Mesendoderm (in vitro differentiated cells): ENCODE measurements around the gene RCOR3.

Experiments used
- DNase-seq: peaks from one replicate; pipeline ENCODE4 v3.0.0; 2013
- H2AK5ac ChIP-seq: 2 replicates; pipeline ENCODE4 v1.6.1; 2013; ENCODE audit warnings: low read length, inconsistent platforms
- H2BK120ac ChIP-seq: 2 replicates; pipeline ENCODE4 v1.6.1; 2013; ENCODE audit warnings: low read depth, mild to moderate bottlenecking, low read length, moderate library complexity, mixed read lengths
- H2BK15ac ChIP-seq: replicated peaks from 2 replicates; pipeline ENCODE4 v1.6.1; 2013; ENCODE audit warnings: low read depth, mild to moderate bottlenecking, moderate library complexity
- H2BK5ac ChIP-seq: 2 replicates; pipeline ENCODE4 v1.6.1; 2013; ENCODE audit warnings: low read length, inconsistent platforms
- H3K18ac ChIP-seq: 2 replicates; pipeline ENCODE4 v1.6.1; 2013; ENCODE audit warnings: mild to moderate bottlenecking, low read length, mixed read lengths
- H3K23ac ChIP-seq: one replicate; pipeline ENCODE4 v1.6.1; 2013; ENCODE audit warnings: low read length
- H3K27ac ChIP-seq: 2 replicates; pipeline ENCODE4 v1.5.1; 2013; ENCODE audit warnings: low read depth, mild to moderate bottlenecking, inconsistent platforms, low read length, moderate library complexity
- H3K27me3 ChIP-seq: 2 replicates; pipeline ENCODE4 v1.6.1; 2013; ENCODE audit warnings: low read length, control low read depth, mild to moderate bottlenecking, inconsistent platforms; ENCODE audit not compliant: insufficient read depth, poor library complexity
- H3K36me3 ChIP-seq: 2 replicates; pipeline ENCODE4 v1.6.1; 2013; ENCODE audit warnings: low read length, inconsistent platforms; ENCODE audit not compliant: control insufficient read depth, insufficient read depth
- H3K4ac ChIP-seq: one replicate; pipeline ENCODE4 v1.6.1; 2013; ENCODE audit warnings: low read depth, mild to moderate bottlenecking, low read length, moderate library complexity
- H3K4me1 ChIP-seq: 2 replicates; pipeline ENCODE4 v1.6.1; 2013; ENCODE audit warnings: low read depth, low read length, inconsistent platforms; ENCODE audit not compliant: control insufficient read depth
- H3K4me2 ChIP-seq: 2 replicates; pipeline ENCODE4 v1.6.1; 2013; ENCODE audit warnings: low read length
- H3K4me3 ChIP-seq: 2 replicates; pipeline ENCODE4 v1.5.1; 2013; ENCODE audit warnings: mild to moderate bottlenecking, low read length
- H3K56ac ChIP-seq: one replicate; pipeline ENCODE4 v1.6.1; 2013; ENCODE audit warnings: low read length
- H3K79me1 ChIP-seq: 2 replicates; pipeline ENCODE4 v1.6.1; 2013; ENCODE audit warnings: low read length, inconsistent platforms
- H3K79me2 ChIP-seq: 2 replicates; pipeline ENCODE4 v1.6.1; 2013; ENCODE audit warnings: mild to moderate bottlenecking, low read length; ENCODE audit not compliant: control insufficient read depth, insufficient read depth
- H3K9ac ChIP-seq: 2 replicates; pipeline ENCODE4 v1.6.1; 2013; ENCODE audit warnings: low read length, inconsistent platforms
- H4K5ac ChIP-seq: one replicate; pipeline ENCODE4 v1.6.1; 2013; ENCODE audit warnings: low read length
- H4K8ac ChIP-seq: one replicate; pipeline ENCODE4 v1.6.1; 2013; ENCODE audit warnings: low read depth, mild to moderate bottlenecking, control low read depth, low read length, moderate library complexity
- WGBS: extraction: QIAGEN DNeasy Blood & Tissue Kit; methylation state at CpG from one replicate; pipeline ENCODE4 v1.1.7; 2013; ENCODE audit warnings: low lambda C conversion rate, missing lambda C conversion rate; ENCODE audit not compliant: insufficient coverage; ENCODE audit errors: extremely low coverage; 5-methylcytosine and 5-hydroxymethylcytosine counted together

RCOR3 gene

DNA sequence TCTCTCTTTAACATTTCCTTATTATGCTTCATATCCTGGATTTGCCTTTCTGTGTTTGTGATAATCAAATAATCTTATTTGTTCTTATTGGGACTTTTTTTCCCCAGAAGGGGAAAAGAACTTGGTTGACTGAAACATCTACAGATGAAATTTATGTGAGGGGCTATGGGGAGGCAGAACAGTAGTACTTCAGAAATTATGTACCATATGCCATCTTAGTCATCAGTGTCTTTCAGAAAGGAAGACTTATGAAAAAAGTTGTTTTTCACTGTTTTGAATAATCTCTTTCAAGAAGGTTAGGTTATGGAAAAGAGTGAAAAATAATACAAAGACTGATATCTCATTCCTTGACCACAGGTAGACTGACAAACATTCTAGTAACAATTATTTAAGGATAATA is 37.2 kb downstream of the RCOR3 start:
- Histone ChIP-seq H4K5ac (no peak overlapping the region), H3K23ac (no peak overlapping the region), H3K4me1 (no peaks in the 10 kb centered on the region), H3K79me1 (no peaks in the 10 kb centered on the region), H3K4me2 (no peak overlapping the region), H3K36me3 (peaks cover 7% of the 10 kb centered on the region), H2BK5ac (no peak overlapping the region), H3K56ac (no peak overlapping the region), H3K27me3 (no peaks in the 10 kb centered on the region), H3K9ac (no peak overlapping the region), H3K79me2 (no peaks in the 10 kb centered on the region), H4K8ac (no peak overlapping the region), H3K18ac (no peak overlapping the region), H3K27ac (no peak overlapping the region), H3K4ac (no peak overlapping the region), H2AK5ac (no peak overlapping the region), H3K4me3 (no peak overlapping the region), H2BK15ac (no peak overlapping the region), H2BK120ac (no peak overlapping the region)
- no peak for DNase-seq

DNA sequence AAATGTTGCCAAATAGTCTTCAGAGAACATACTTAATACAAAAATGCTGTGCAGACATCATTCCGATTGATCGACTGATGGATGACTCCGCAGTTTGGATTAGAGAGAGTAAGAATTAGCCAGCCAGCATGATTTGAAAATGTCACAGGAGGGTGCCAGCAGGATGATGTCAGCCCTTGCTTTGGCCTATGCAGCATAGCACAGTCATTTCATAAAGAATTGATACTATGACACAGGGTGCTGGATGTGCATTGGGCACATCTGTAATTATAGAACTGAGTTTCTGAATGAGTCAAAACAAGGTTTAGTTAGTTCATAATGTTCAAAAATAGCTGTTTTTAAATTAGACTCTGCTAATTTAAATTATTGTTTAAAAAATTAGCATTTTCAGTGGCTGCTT is 45.9 kb downstream of the RCOR3 start:
- H3K23ac ChIP-seq, result no peak overlapping the region
- no peaks in the 10 kb centered on the region for H3K79me1 ChIP-seq
- H3K27me3 ChIP-seq, result no peaks in the 10 kb centered on the region
- no peak overlapping the region for H3K27ac ChIP-seq
- no peaks in the 10 kb centered on the region for H3K79me2 ChIP-seq
- no CpG with 5 or more reads among the region's 3 CpGs for WGBS
- no peak overlapping the region for H3K18ac ChIP-seq
- H4K5ac ChIP-seq, result no peak overlapping the region
- H3K4me1 ChIP-seq, result no peaks in the 10 kb centered on the region
- H3K4me3 ChIP-seq, result no peak overlapping the region
- H2BK5ac ChIP-seq, result no peak overlapping the region
- no peak overlapping the region for H2AK5ac ChIP-seq
- H3K56ac ChIP-seq, result no peak overlapping the region
- H3K9ac ChIP-seq, result no peak overlapping the region
- no peak overlapping the region for H3K4me2 ChIP-seq
- H2BK15ac ChIP-seq, result no peak overlapping the region
- DNase-seq, result peak; percentile 66
- no peaks in the 10 kb centered on the region for H3K36me3 ChIP-seq
- no peak overlapping the region for H3K4ac ChIP-seq
- H2BK120ac ChIP-seq, result no peak overlapping the region
- no peak overlapping the region for H4K8ac ChIP-seq

DNA sequence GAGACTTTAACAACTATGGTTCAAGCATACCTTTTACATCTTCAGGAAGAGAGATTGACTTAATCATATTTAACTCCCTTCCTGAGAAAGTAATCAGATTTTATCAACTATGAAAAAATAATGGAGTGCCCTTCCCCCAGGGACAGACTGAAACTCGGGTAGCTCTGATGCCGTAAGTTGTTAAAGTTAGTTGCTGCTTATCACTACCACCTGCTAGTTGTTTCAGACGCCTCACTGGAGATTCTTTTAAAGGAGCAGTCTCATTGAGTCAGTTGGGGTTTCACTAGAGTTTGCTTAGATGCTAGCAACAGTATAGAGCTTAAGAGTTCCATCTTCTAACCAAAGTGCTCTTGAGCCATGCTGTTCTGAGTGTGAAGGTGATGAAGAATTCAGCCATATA is 50.5 kb downstream of the RCOR3 start:
- no peak overlapping the region for H3K4ac ChIP-seq
- no peak overlapping the region for H3K18ac ChIP-seq
- H3K27me3 ChIP-seq, result no peaks in the 10 kb centered on the region
- no peak overlapping the region for H3K23ac ChIP-seq
- no peaks in the 10 kb centered on the region for H3K79me2 ChIP-seq
- no peak overlapping the region for H2BK120ac ChIP-seq
- no peak overlapping the region for H2BK5ac ChIP-seq
- H3K79me1 ChIP-seq, result no peaks in the 10 kb centered on the region
- no peak overlapping the region for H3K56ac ChIP-seq
- H2AK5ac ChIP-seq, result no peak overlapping the region
- no peak overlapping the region for H4K8ac ChIP-seq
- no peak overlapping the region for H3K27ac ChIP-seq
- peak; percentile 49 for DNase-seq
- no peak overlapping the region for H3K9ac ChIP-seq
- no peaks in the 10 kb centered on the region for H3K4me1 ChIP-seq
- H3K36me3 ChIP-seq, result peaks cover 7% of the 10 kb centered on the region
- no peak overlapping the region for H3K4me3 ChIP-seq
- H4K5ac ChIP-seq, result no peak overlapping the region
- no peak overlapping the region for H3K4me2 ChIP-seq
- no CpG with 5 or more reads among the region's 3 CpGs for WGBS
- no peak overlapping the region for H2BK15ac ChIP-seq

DNA sequence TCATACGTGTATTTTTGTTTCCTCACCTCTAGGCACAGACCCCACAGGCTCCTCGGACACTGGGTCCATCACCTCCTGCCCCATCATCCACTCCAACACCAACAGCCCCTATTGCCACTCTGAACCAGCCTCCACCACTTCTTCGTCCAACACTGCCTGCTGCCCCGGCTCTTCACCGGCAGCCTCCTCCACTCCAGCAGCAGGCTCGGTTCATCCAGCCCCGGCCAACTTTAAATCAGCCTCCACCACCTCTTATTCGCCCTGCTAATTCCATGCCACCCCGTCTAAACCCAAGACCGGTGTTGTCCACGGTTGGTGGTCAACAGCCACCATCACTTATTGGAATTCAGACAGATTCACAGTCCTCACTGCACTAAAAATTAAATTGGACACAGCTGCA is 54.2 kb downstream of the RCOR3 start:
- no peaks in the 10 kb centered on the region for H3K79me2 ChIP-seq
- no peak for DNase-seq
- H4K8ac ChIP-seq, result no peak overlapping the region
- H3K27me3 ChIP-seq, result no peaks in the 10 kb centered on the region
- no peak overlapping the region for H4K5ac ChIP-seq
- H3K56ac ChIP-seq, result no peak overlapping the region
- WGBS, result no CpG with 5 or more reads among the region's 11 CpGs
- H3K4ac ChIP-seq, result no peak overlapping the region
- no peak overlapping the region for H3K9ac ChIP-seq
- H3K27ac ChIP-seq, result no peak overlapping the region
- H2AK5ac ChIP-seq, result no peak overlapping the region
- no peak overlapping the region for H3K18ac ChIP-seq
- no peak overlapping the region for H3K4me2 ChIP-seq
- no peak overlapping the region for H2BK120ac ChIP-seq
- H3K79me1 ChIP-seq, result no peaks in the 10 kb centered on the region
- no peak overlapping the region for H3K23ac ChIP-seq
- H3K4me1 ChIP-seq, result no peaks in the 10 kb centered on the region
- no peak overlapping the region for H3K4me3 ChIP-seq
- peaks cover 7% of the 10 kb centered on the region for H3K36me3 ChIP-seq
- no peak overlapping the region for H2BK5ac ChIP-seq
- H2BK15ac ChIP-seq, result no peak overlapping the region

DNA sequence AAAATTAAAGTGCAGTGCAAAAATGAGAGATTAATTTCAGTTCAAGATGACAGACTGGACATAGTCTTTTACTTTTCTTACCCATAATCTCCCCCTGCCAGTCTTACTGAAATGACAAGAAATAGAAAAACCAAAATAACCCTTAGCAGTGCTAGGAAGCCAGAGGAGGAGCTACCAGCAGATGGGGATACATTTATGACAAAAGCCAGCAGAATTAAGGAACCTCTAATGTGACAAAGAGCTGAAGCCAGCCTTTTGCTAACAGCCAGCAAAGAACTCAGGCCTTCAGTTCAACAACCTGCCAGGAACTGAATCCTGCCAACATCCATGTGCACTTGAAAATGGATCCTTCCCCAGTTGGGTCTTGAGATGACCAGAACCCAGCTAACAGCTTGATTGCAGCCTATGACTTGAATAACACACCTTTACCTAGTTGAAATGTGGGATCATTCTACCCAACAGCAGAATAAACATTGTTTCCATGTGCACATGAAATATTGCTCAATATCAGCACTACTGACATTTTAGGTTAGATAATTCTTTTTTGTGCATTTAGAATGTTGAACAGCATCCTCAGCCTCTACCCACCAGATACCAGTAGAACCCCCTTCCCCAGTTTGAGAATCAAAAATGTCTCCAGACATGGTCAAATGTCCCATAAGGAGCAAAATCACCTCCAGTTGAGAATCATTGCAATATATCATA is 59.6 kb downstream of the RCOR3 start:
- no peak overlapping the region for H3K4me3 ChIP-seq
- H4K5ac ChIP-seq, result no peak overlapping the region
- H4K8ac ChIP-seq, result no peak overlapping the region
- no peaks in the 10 kb centered on the region for H3K79me1 ChIP-seq
- no peak overlapping the region for H3K56ac ChIP-seq
- H3K27me3 ChIP-seq, result no peaks in the 10 kb centered on the region
- H3K4me1 ChIP-seq, result no peaks in the 10 kb centered on the region
- H3K4ac ChIP-seq, result no peak overlapping the region
- H3K4me2 ChIP-seq, result no peak overlapping the region
- H2BK15ac ChIP-seq, result no peak overlapping the region
- no peak overlapping the region for H2BK5ac ChIP-seq
- H3K18ac ChIP-seq, result no peak overlapping the region
- H3K36me3 ChIP-seq, result no peaks in the 10 kb centered on the region
- H2BK120ac ChIP-seq, result no peak overlapping the region
- H2AK5ac ChIP-seq, result no peak overlapping the region
- no peak overlapping the region for H3K27ac ChIP-seq
- H3K79me2 ChIP-seq, result no peaks in the 10 kb centered on the region
- H3K23ac ChIP-seq, result no peak overlapping the region
- DNase-seq, result peak; percentile 11
- no peak overlapping the region for H3K9ac ChIP-seq

DNA sequence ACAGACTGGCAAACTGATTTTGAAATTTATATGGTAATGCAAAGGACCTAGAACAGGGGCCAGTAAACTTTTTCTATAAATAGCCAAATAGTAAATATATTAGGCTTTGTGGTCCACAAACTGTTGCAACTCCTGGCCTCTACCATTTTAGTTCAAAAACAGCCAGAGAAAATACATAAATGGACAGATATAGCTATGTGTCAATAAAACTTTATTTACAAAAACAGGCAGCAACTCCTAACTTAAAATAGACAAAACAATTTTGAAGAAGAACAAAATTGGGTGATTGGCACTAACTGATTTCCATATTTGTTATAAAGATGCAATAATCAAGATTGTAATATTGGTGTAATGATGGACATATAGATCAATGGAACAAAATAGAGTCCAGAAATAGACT is 60.7 kb downstream of the RCOR3 start:
- Histone ChIP-seq H2BK5ac (no peak overlapping the region), H3K4me3 (no peak overlapping the region), H3K9ac (no peak overlapping the region), H3K18ac (no peak overlapping the region), H3K56ac (no peak overlapping the region), H3K27ac (no peak overlapping the region), H4K8ac (no peak overlapping the region), H3K4me1 (no peaks in the 10 kb centered on the region), H3K36me3 (no peaks in the 10 kb centered on the region), H3K27me3 (no peaks in the 10 kb centered on the region), H2BK15ac (no peak overlapping the region), H2AK5ac (no peak overlapping the region), H3K4me2 (no peak overlapping the region), H3K23ac (no peak overlapping the region), H2BK120ac (no peak overlapping the region), H4K5ac (no peak overlapping the region), H3K4ac (no peak overlapping the region), H3K79me2 (no peaks in the 10 kb centered on the region), H3K79me1 (no peaks in the 10 kb centered on the region)
- no peak for DNase-seq
